HG03460 (cell line): Measurements from ENCODE around the gene EIF4E1B.
A peak's percentile ranks its signal among the peaks of the same experiment; 100 is the strongest.

Experiments used
- ATAC-seq: cut with Tn5 transposase; IDR thresholded peaks from one replicate; pipeline ENCODE4 v1.9.1; 2021; ENCODE audit not compliant: unreplicated experiment

The EIF4E1B gene

DNA sequence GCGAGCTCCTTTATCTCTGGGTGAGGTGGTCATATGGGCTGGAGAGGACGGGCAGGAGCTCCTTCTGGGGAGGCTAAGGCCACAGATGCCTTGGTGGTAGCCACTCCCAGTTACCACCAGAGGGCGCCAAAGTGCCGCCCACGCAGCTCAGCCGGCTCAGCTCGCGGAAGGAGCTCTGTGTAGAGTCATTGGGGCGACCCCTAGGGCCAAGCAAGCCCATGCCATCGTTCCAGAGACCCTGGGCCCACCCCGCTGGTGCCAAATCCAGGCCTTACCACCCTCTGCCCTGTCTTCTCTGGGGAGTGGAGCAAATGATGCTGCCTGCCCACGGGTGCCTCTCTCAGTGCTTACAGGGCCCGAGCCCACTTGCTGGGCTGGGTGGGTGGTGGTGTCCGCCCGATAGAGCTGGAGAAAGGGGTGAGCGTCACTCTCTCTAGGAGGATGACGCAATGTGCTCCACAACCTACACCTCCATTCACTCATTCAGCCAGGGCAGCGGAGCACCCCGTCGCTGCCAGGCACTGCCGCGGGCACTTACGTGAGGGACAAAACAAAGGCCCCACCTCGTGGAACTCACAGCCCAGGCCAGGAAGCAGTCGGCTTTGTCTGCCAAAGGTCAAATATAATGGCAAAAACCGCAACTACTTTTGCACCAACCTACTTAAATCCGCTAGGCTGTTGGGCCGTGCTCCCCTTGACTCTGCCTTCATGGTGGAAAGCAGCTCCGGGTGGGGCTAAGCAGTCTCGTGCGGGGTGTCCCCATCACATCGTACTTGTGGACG lies 30.6 kb downstream of the EIF4E1B start:
- ATAC-seq, result peak; percentile 64

DNA sequence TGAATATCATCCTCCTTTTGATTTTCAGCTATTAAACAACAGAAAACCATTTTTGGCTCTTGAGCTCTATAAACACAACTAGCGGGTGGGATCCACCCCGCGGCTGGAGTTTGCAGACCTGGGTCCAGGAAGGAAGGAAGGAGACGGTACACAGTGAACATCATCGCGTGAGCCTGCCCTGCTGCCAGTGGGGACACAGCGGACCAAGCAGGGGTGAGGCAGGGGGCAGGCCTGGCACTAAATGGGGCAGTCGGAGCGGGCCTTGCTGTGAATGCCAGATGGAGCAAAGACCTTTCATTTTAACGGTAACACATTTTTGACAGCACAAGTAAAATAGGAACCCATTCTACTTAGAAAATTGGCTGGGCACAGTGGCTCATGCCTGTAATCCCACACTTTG lies 31.2 kb downstream of the EIF4E1B start:
- no peak for ATAC-seq

DNA sequence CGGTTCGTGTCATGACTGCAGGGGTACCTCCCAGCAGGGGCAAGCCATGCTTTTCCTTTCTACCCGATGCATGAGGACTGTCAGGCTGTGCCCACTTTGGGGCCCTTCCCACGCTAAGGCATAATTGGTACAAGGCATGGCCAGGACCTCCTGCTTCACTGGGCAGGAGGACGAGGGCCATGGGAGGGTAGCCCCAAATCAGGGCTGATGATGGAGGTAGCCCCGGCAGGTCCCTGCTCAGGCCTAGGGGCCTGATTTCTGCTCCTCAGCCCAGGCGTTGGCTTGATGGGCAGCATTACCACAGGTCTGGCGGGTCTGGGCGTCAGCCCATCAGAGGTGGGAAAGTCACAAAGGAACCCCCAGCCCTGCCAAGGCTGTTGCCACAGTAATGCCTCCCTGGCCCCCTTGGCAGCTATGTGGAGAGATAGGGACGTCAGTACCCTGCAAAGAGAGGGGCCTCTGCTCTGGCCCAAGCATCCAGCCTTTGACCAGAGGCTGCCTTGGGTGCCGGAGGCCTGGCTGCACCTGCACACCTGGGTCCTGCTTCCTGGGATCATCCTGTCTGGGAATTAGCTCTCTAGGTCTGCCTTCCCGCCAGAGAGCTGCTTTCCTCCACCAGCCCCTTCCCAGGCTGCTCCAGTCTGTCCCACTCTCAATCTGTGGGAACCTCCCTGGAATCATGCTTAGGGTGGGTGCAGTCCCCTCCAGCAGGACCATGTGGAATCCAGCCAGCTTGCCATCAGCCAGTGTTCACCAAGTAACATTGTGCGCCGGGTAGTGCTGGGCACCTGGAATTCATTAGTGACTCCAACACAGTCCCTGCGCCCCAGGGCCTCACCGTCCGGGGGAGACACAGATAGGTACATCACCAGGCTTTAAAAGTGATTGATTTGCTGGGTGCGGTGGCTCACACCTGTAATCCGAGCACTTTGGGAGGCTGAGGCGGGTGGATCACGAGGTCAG lies 32.2 kb downstream of the EIF4E1B start:
- no peak for ATAC-seq

- ATAC-seq, result no peak
These were observed 33.1 kb downstream of the EIF4E1B start for GRCh38 chr5:176663566-176663965.

DNA sequence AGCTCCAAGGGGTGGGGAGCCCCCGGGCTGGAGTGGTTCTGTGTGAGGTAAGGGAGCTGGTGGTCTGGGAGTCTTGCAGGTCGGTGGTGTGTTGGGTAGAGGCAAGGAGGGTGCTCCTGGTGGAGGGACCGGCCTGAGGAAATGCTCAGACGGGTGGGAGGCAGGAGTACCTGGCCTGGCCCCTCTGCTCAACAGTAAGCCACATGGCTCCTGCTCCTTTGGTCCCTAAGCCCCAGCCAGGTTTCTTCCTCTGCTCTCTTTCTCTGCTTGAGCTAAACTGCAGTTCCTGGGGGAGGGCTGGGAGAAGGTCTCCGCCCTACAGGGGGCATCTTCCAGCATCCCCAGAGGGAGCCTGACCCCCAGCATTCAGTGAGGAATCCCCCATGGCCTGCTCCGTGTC lies 34.0 kb downstream of the EIF4E1B start:
- no peak for ATAC-seq

DNA sequence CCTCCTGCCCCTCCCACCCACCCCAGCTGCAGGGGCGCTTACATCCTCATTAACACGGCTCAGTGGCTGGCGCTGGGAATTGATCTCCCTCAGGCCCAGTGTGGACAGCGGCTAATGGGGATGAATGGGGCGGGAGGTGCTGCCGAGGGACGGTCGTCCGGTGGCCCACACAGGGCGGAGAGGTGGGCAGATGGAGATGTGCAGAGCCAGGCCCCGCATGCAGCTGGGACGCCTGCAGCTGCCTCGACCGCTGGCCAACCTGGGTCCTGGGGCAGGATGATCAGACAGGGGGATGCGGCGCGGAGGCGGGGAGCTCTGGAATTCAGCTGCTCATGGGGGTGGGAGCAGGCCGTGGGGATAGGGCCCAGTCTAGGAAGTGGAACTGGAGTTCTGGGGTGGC lies 34.4 kb downstream of the EIF4E1B start:
- no peak for ATAC-seq

DNA sequence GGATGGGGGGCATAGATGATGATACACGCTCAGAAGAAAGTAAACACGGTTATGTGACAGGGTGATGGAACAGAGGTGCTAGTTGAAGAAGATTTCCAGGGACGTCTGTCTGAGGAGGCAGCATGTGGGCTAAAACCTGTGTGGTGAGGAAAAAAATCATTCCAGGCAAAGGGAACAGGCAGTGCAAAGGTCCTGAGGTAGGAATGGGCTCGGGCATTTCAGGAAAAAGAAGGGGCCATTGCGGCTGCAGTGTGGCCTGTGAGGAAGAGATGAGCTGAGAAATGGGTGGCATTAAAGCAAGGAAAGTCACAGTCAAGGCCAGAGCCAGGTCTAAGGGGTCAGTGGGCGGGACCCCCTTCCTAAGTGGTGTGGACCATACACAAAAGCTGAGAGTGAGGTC lies 35.0 kb downstream of the EIF4E1B start:
- ATAC-seq, result no peak

- ATAC-seq, result no peak
These were observed 37.2 kb downstream of the EIF4E1B start for GRCh38 chr5:176667637-176668036.

DNA sequence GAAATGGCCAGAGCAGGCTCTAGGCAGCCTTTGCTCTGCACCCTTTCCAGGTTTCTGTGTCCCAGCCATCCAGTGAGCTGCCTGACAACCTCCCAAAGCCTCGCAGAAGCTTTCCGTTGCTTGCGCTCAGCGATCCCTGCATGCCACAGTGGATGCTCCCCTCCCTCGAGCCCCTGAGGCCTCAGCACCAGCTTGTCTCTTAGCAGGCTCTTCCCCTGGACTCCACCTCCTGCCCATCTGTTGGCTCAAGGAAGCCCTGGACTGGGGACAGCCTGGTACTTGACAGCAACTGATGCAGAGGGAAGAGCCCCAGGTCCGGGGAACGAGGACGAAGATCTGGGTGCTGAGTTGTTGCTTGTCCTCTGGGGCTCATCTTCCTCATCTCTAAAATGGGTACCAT lies 40.0 kb downstream of the EIF4E1B start:
- no peak for ATAC-seq

DNA sequence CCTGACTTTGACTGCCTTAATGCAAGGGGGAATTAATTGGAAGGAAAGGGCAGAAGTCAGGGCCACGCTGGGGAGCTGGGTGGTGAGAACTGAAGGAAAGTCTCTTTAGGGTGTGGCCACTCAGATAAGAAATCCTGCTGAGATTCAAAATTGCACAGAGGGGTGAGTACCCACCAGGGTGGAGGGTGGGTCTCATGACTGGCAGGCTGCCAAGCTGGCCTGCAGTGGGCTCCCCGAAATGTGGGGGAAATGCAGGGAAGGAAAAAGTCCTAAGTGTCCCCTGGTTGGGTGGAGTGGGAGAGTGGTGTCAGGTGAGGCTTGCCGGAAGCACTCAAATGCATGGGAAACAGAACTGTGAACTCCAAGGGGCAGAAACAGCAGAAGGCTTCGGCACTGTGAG lies 40.9 kb downstream of the EIF4E1B start:
- ATAC-seq, result no peak

DNA sequence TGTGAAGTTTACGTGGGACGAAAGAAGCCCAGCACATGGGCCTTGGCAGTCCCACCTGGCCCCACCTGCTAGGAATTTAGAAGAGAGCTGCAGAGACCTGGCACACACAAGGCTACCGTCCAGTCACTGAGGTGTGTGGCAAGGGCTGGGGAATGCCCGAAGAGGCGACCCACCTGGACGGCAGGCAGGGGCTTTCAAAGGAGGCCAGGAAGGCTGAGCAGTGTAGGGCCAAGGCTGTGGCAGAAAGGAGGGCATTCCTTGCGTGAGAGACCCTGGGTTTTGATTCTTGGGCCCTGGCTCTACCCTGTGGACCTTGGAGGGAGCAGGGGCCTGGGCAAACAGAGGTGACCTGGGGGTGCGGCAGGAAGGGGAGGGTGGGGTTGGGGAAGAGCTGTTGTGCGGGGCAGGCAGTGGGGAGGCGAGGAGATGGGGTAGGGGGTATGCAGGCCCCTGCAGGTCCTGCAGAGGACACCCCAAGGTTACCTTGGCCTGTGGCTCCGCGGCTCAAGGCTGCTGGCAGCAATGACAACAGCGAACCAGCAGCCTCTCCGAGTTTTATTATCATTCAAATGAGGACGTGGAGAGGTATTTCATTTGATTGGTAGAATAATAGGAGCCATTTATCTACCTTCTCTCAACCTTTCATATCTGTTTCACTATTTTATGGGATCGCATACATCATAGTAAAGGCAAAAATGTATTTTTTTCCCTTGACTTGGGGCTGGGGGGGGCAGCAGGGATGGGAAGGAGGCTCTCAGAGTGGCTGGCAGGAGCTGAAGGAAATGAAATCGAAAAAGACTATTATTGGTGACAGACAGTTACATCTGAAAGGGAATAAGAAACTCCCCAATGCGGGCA lies 41.6 kb downstream of the EIF4E1B start:
- ATAC-seq, result no peak

- ATAC-seq, result no peak
These were observed 43.4 kb downstream of the EIF4E1B start for GRCh38 chr5:176673651-176674583.

DNA sequence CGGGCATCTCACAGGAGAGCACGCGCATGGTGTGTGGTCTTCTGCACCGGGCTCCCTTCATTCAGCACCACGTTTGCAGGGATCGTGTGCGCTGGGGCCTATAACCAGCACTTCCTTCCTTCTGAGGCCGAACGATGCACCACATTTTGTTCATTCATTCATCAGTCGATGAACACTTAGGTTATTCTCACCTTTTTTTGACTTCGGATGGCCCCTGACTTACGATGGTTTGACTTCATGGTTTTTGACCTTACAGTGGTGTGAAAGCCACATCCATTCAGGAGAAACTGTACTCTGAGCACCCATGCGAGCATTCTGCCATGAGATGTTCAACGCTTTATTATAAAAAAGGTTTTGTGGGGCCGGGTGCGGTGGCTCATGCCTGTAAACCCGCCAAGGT lies 44.3 kb downstream of the EIF4E1B start:
- no peak for ATAC-seq

GRCh38 chr5:176675676-176676360 lies 45.3 kb downstream of the EIF4E1B start:
- ATAC-seq, result no peak

DNA sequence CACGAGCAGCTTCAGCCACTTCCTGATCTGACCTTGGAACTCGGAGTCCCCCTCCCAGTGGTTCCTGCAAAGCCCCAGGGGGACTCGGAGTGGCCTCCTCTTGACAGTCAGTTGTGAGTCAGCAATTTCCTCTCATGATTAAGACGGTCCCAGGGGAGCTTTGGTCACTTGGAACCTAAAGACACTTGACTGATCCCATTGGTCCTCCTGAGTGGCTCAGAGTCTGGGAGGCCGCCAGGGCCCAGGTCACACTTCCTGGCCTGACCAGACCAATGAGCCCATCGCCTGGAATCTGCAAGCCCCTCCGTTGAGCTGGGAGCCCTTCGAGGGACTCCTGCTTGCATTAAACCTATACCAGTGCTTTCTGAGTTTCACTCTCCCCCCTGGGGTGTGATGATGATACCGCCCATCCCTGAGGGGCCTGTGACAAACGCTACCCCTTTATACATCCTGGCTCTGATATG lies 45.9 kb downstream of the EIF4E1B start:
- ATAC-seq, result peak; percentile 84

- no peak for ATAC-seq
These were observed 46.9 kb downstream of the EIF4E1B start for GRCh38 chr5:176677209-176677939.

GRCh38 chr5:176678584-176678983 lies 48.1 kb downstream of the EIF4E1B start:
- no peak for ATAC-seq

- no peak for ATAC-seq
These were observed 49.1 kb downstream of the EIF4E1B start for GRCh38 chr5:176679365-176680225.
